Glutamatergic neuron (in vitro differentiated cells): ENCODE results near the gene TMEM11. TPM values are rescaled to one million over a fixed set of nuclear protein-coding genes. Genes with fewer than 3 reads are reported as not detected.

ENCODE experiments used
- DNase-seq: peaks from one replicate; pipeline ENCODE4 v3.0.0; 2022
- H3K27ac Mint-ChIP-seq: one replicate; pipeline ENCODE4 v1.8.0; 2020; ENCODE audit warnings: mild to moderate bottlenecking, mixed read lengths, inconsistent platforms; ENCODE audit not compliant: unreplicated experiment
- H3K27me3 Mint-ChIP-seq: one replicate; pipeline ENCODE4 v1.8.0; 2020; ENCODE audit warnings: mild to moderate bottlenecking, moderate library complexity, mixed read lengths, inconsistent platforms; ENCODE audit not compliant: unreplicated experiment
- H3K36me3 Mint-ChIP-seq: one replicate; pipeline ENCODE4 v1.8.0; 2020; ENCODE audit warnings: mild to moderate bottlenecking, mixed read lengths, inconsistent platforms; ENCODE audit not compliant: unreplicated experiment
- H3K4me1 Mint-ChIP-seq: one replicate; pipeline ENCODE4 v1.8.0; 2020; ENCODE audit warnings: mild to moderate bottlenecking, low read depth, mixed read lengths, inconsistent platforms; ENCODE audit not compliant: unreplicated experiment
- H3K4me3 Mint-ChIP-seq: one replicate; pipeline ENCODE4 v1.8.0; 2020; ENCODE audit warnings: mild to moderate bottlenecking, mixed read lengths, inconsistent platforms; ENCODE audit not compliant: unreplicated experiment
- H3K9me3 Mint-ChIP-seq: one replicate; pipeline ENCODE4 v1.8.0; 2020; ENCODE audit warnings: mild to moderate bottlenecking, moderate library complexity, mixed read lengths, inconsistent platforms; ENCODE audit not compliant: unreplicated experiment
- CTCF ChIP-seq: fragments of 200-600 bp; sonication (generic); IDR thresholded peaks from one replicate; pipeline ENCODE4 v1.5.0; 2021; ENCODE audit not compliant: partially characterized antibody, unreplicated experiment
- total RNA-seq: library from RNA; stranded (reverse); fragmentation: NEBNext Ultra II Directional; extraction: Animal tissue kit (Norgen Biotek cat#: 25700); gene quantifications from one replicate; pipeline ENCODE4 v1.2.1, GENCODE V29; 2021; ENCODE audit not compliant: unreplicated experiment

The TMEM11 gene
- total RNA-seq, 1 donor from 2014 or later: 26.0 TPM

- no peak overlapping the region for H3K27ac Mint-ChIP-seq
- no peak for TF ChIP-seq CTCF
- H3K4me3 Mint-ChIP-seq: no peak overlapping the region
Observed at GRCh38 chr17:21170809-21171208, 43.2 kb downstream of the TMEM11 start.

GRCh38 chr17:21169496-21169895 is 44.5 kb downstream of the TMEM11 start:
- TF ChIP-seq CTCF: no peak
- Mint-ChIP-seq H3K4me3 (no peak overlapping the region), H3K9me3 (peaks cover 2% of the 10 kb centered on the region), H3K4me1 (peaks cover 3% of the 10 kb centered on the region), H3K27me3 (peaks cover 6% of the 10 kb centered on the region), H3K27ac (no peak overlapping the region), H3K36me3 (peaks cover 9% of the 10 kb centered on the region)
- no peak for DNase-seq

More at GRCh38 chr17:21170809-21171208, 43.2 kb downstream of the TMEM11 start:
- H3K27me3 Mint-ChIP-seq: peaks cover 4% of the 10 kb centered on the region
- peaks cover 9% of the 10 kb centered on the region for H3K36me3 Mint-ChIP-seq
- no peak for DNase-seq
- H3K9me3 Mint-ChIP-seq: peaks cover 2% of the 10 kb centered on the region
- peaks cover 3% of the 10 kb centered on the region for H3K4me1 Mint-ChIP-seq

GRCh38 chr17:21168555-21168865 is 45.5 kb downstream of the TMEM11 start:
- no peak for TF ChIP-seq CTCF
- DNase-seq: no peak
- Mint-ChIP-seq H3K36me3 (peaks cover 5% of the 10 kb centered on the region), H3K27ac (no peak overlapping the region), H3K9me3 (no peaks in the 10 kb centered on the region), H3K4me1 (peaks cover 3% of the 10 kb centered on the region), H3K27me3 (peaks cover 6% of the 10 kb centered on the region), H3K4me3 (no peak overlapping the region)

- H3K27ac Mint-ChIP-seq: no peak overlapping the region
- H3K4me3 Mint-ChIP-seq: no peak overlapping the region
- no peaks in the 10 kb centered on the region for H3K9me3 Mint-ChIP-seq
- H3K36me3 Mint-ChIP-seq: no peaks in the 10 kb centered on the region
- TF ChIP-seq CTCF: no peak
- H3K27me3 Mint-ChIP-seq: peaks cover 6% of the 10 kb centered on the region
- DNase-seq: no peak
- H3K4me1 Mint-ChIP-seq: peaks cover 3% of the 10 kb centered on the region
Observed at GRCh38 chr17:21167303-21167702, 46.7 kb downstream of the TMEM11 start.

GRCh38 chr17:21166595-21167210 is 47.3 kb downstream of the TMEM11 start:
- Mint-ChIP-seq H3K27me3 (peaks cover 6% of the 10 kb centered on the region), H3K4me3 (no peak overlapping the region), H3K27ac (no peak overlapping the region), H3K9me3 (no peaks in the 10 kb centered on the region), H3K4me1 (peaks cover 3% of the 10 kb centered on the region), H3K36me3 (no peaks in the 10 kb centered on the region)
- TF ChIP-seq CTCF: no peak
- DNase-seq: no peak
